Smooth muscle cell (in vitro differentiated cells): ENCODE results near the gene CTPS2. TPM values are rescaled to one million over a fixed set of nuclear protein-coding genes. Genes with fewer than 3 reads are reported as not detected.

Experiments used
- DNase-seq: peaks from one replicate; lab custom pipeline; 2025; ENCODE audit not compliant: unreplicated experiment; lab: John Stamatoyannopoulos, UW
- H2AFZ ChIP-seq: fragments of 200-600 bp; sonication (generic); 2 replicates; pipeline ENCODE4 v1.6.0; 2016; ENCODE audit warnings: antibody characterized with exemption, low read depth, mild to moderate bottlenecking
- H3F3A ChIP-seq: fragments of 200-600 bp; sonication (generic); 2 replicates; pipeline ENCODE4 v1.6.0; 2017; ENCODE audit warnings: antibody characterized with exemption, low read depth
- H3K27ac ChIP-seq: fragments of 200-600 bp; sonication (generic); 2 replicates; pipeline ENCODE4 v1.5.1; 2016; ENCODE audit warnings: low read depth, mild to moderate bottlenecking
- H3K27me3 ChIP-seq: fragments of 200-600 bp; sonication (generic); 2 replicates; pipeline ENCODE4 v1.6.1; 2016; ENCODE audit warnings: low read depth, mild to moderate bottlenecking
- H3K36me3 ChIP-seq: fragments of 200-600 bp; sonication (generic); 2 replicates; pipeline ENCODE4 v1.5.1; 2016; ENCODE audit warnings: low read depth
- H3K4me1 ChIP-seq: fragments of 200-600 bp; sonication (generic); 2 replicates; pipeline ENCODE4 v1.5.1; 2016; ENCODE audit warnings: low read depth
- H3K4me2 ChIP-seq: fragments of 200-600 bp; sonication (generic); 2 replicates; pipeline ENCODE4 v1.6.0; 2016; ENCODE audit warnings: mild to moderate bottlenecking
- H3K4me3 ChIP-seq: fragments of 200-600 bp; sonication (generic); 2 replicates; pipeline ENCODE4 v1.5.1; 2016; ENCODE audit warnings: mild to moderate bottlenecking
- H3K79me2 ChIP-seq: fragments of 200-600 bp; sonication (generic); 2 replicates; pipeline ENCODE4 v1.6.0; 2016; ENCODE audit warnings: low read depth, mild to moderate bottlenecking
- H3K9ac ChIP-seq: fragments of 200-600 bp; sonication (generic); 2 replicates; pipeline ENCODE4 v1.6.0; 2016; ENCODE audit warnings: low read depth
- H3K9me3 ChIP-seq: fragments of 200-600 bp; sonication (generic); replicated peaks from 2 replicates; pipeline ENCODE4 v1.5.1; 2016; ENCODE audit warnings: low read depth
- H4K20me1 ChIP-seq: fragments of 200-600 bp; sonication (generic); 2 replicates; pipeline ENCODE4 v1.6.0; 2016; ENCODE audit warnings: low read depth
- WGBS: methylation state at CpG from one replicate; pipeline ENCODE4 v1.1.7; 2016; ENCODE audit warnings: low lambda C conversion rate; 5-methylcytosine and 5-hydroxymethylcytosine counted together
- polyA plus RNA-seq: library from polyadenylated mRNA; unstranded; fragments of >200 nt; fragmentation: Nextera tagmentation; extraction: Ambion mirVana; gene quantifications from 2 replicates; pipeline ENCODE4 v1.2.1, GENCODE V29; 2016
- total RNA-seq: library from RNA; depleted of rRNA; stranded (reverse); fragments of >200 nt; gene quantifications from 2 replicates; pipeline ENCODE4 v1.2.3, GENCODE V29; 2014
- TF ChIP-seq, protein P1 (sequence below): fragments of 200-600 bp; sonication (generic); IDR thresholded peaks from 2 replicates; pipeline ENCODE4 v1.5.1; 2017; ENCODE audit warnings: borderline replicate concordance, mild to moderate bottlenecking, antibody characterized with exemption; ENCODE audit not compliant: insufficient read depth, poor library complexity, severe bottlenecking

The CTPS2 gene
- total and polyA plus RNA-seq, 2 experiments from 2014 or later, result 19.4 to 37.1 TPM

DNA sequence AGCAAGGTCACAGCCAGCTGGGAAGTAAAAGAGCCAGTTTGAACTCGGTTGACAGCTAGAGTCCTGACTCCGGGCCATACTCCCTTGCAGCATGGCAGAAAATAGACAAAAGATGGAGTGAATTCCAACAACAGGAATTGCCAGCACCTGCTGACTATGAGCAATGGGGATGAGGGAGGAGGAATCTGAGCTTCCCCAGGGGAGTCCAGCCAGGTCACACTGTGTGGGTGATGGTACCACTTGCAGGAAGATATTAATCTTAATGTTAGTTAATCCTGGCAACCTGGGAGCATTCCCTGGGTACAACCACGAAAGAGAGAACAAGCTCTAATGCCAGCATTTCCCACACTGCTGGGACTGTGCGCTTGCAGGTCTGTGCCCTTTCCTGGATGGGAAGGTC is 110.6 kb downstream of the CTPS2 start:
- no peak overlapping the region for H3K4me2 ChIP-seq
- peaks cover 4% of the 10 kb centered on the region for H3K4me1 ChIP-seq
- H4K20me1 ChIP-seq, result no peaks in the 10 kb centered on the region
- no peak overlapping the region for H2AFZ ChIP-seq
- WGBS, result 94% methylated on average over 4 of the region's 4 CpGs
- no peak for DNase-seq
- TF ChIP-seq, protein P1, sequence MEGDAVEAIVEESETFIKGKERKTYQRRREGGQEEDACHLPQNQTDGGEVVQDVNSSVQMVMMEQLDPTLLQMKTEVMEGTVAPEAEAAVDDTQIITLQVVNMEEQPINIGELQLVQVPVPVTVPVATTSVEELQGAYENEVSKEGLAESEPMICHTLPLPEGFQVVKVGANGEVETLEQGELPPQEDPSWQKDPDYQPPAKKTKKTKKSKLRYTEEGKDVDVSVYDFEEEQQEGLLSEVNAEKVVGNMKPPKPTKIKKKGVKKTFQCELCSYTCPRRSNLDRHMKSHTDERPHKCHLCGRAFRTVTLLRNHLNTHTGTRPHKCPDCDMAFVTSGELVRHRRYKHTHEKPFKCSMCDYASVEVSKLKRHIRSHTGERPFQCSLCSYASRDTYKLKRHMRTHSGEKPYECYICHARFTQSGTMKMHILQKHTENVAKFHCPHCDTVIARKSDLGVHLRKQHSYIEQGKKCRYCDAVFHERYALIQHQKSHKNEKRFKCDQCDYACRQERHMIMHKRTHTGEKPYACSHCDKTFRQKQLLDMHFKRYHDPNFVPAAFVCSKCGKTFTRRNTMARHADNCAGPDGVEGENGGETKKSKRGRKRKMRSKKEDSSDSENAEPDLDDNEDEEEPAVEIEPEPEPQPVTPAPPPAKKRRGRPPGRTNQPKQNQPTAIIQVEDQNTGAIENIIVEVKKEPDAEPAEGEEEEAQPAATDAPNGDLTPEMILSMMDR, result no peak
- no peaks in the 10 kb centered on the region for H3K36me3 ChIP-seq
- no peak overlapping the region for H3K9ac ChIP-seq
- no peak overlapping the region for H3K4me3 ChIP-seq
- no peaks in the 10 kb centered on the region for H3F3A ChIP-seq
- no peaks in the 10 kb centered on the region for H3K79me2 ChIP-seq
- H3K9me3 ChIP-seq, result no peaks in the 10 kb centered on the region
- no peak overlapping the region for H3K27ac ChIP-seq
- no peaks in the 10 kb centered on the region for H3K27me3 ChIP-seq

- 96% methylated on average over 3 of the region's 3 CpGs for WGBS
- Histone ChIP-seq H3K9ac (no peak overlapping the region), H3K27me3 (no peaks in the 10 kb centered on the region), H3K27ac (no peak overlapping the region), H3K79me2 (no peaks in the 10 kb centered on the region), H3K9me3 (no peaks in the 10 kb centered on the region), H3K4me1 (no peaks in the 10 kb centered on the region), H3K4me2 (no peak overlapping the region), H3K36me3 (no peaks in the 10 kb centered on the region), H4K20me1 (no peaks in the 10 kb centered on the region), H3K4me3 (no peak overlapping the region), H2AFZ (no peak overlapping the region), H3F3A (no peaks in the 10 kb centered on the region)
- DNase-seq, result no peak
- TF ChIP-seq, protein P1, result no peak
Observed at GRCh38 chrX:16594490-16594889, 118.0 kb downstream of the CTPS2 start.

DNA sequence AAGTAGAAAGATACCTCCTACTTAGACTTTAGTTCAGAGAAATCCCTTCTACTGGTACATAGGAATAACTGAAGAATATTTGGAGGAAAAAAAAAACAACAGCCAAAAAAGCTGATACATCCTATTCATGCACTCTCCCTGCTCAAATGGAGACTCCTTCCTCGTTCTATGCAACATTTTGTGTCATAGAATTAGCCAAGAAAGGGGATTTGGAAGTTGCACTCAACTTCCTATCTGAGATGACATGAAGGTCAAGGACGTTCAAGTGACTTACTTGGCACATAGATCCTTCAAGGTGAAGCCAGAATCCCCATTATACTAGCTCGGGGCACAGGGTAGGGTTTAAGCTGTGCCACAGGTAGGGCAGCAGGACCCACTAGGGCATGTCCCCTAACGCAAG is 118.7 kb downstream of the CTPS2 start:
- Histone ChIP-seq H3K4me1 (no peaks in the 10 kb centered on the region), H2AFZ (no peak overlapping the region), H3K27ac (no peak overlapping the region), H3K27me3 (no peaks in the 10 kb centered on the region), H3F3A (no peaks in the 10 kb centered on the region), H3K79me2 (no peaks in the 10 kb centered on the region), H3K9me3 (no peaks in the 10 kb centered on the region), H3K36me3 (no peaks in the 10 kb centered on the region), H3K4me2 (no peak overlapping the region), H3K9ac (no peak overlapping the region), H4K20me1 (no peaks in the 10 kb centered on the region), H3K4me3 (no peak overlapping the region)
- 97% methylated on average over 4 of the region's 4 CpGs for WGBS
- DNase-seq, result no peak
- TF ChIP-seq, protein P1, result no peak

GRCh38 chrX:16592194-16592770 is 120.2 kb downstream of the CTPS2 start:
- Histone ChIP-seq H3K4me3 (no peak overlapping the region), H3K9ac (no peak overlapping the region), H3K4me1 (no peaks in the 10 kb centered on the region), H3K4me2 (no peak overlapping the region), H3F3A (no peaks in the 10 kb centered on the region), H3K79me2 (no peaks in the 10 kb centered on the region), H3K9me3 (no peaks in the 10 kb centered on the region), H2AFZ (no peak overlapping the region), H4K20me1 (no peaks in the 10 kb centered on the region), H3K27ac (no peak overlapping the region), H3K36me3 (no peaks in the 10 kb centered on the region), H3K27me3 (no peaks in the 10 kb centered on the region)
- WGBS, result 91% methylated on average over 7 of the region's 7 CpGs
- DNase-seq, result no peak
- TF ChIP-seq, protein P1, result no peak
